ENCODE results near the gene RHOA. TPM values are rescaled to one million over a fixed set of nuclear protein-coding genes. Genes with fewer than 3 reads are reported as not detected.
A peak's percentile ranks its signal among the peaks of the same experiment; 100 is the strongest.

The RHOA gene
- total and polyA plus RNA-seq, 2 of the 13 experiments (the other 11 are each of a cell fraction or from before 2014, with no cell fraction given) = 131 to 177 TPM

DNA sequence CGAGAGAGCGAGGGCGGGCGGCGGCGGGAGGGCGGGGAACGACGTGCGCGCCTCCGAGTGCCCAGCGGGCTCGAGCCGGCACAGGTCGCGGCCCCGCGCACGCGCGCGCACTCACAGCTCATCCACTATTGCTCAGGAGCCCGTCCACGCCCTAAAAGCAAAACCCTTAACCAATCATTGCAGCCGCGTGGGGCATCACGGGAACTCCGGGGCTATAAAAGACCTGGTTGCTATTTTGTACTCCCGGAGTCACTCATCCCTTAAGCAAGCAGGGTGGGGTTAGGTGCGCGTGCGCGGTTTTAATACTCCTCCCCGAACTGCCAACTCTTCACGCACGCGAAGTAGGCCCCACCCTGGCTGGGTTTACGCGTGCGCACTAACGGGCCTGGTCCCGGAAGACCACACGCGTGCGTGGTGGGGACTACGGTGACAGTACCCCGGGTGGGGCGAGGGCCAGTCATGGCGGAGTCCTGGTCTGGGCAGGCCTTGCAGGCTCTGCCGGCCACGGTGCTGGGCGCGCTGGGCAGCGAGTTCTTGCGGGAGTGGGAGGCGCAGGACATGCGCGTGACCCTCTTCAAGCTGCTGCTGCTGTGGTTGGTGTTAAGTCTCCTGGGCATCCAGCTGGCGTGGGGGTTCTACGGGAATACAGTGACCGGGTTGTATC lies at the start of gene RHOA, which contains the start of gene TCTA (continued):
- TF ChIP-seq, protein P1, sequence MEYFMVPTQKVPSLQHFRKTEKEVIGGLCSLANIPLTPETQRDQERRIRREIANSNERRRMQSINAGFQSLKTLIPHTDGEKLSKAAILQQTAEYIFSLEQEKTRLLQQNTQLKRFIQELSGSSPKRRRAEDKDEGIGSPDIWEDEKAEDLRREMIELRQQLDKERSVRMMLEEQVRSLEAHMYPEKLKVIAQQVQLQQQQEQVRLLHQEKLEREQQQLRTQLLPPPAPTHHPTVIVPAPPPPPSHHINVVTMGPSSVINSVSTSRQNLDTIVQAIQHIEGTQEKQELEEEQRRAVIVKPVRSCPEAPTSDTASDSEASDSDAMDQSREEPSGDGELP (IDR thresholded peaks at IDR 0.05; ENCODE audit: borderline replicate concordance, low read depth) = no peak
- TF ChIP-seq ZNF816 (CRISPR knock-in tag; IDR thresholded peaks at IDR 0.05; ENCODE audit: borderline replicate concordance) (no peak), KLF11 (CRISPR knock-in tag; IDR thresholded peaks at IDR 0.05) (peak; percentile 87; the same call in 1 of the 2 replicates), MED8 (CRISPR knock-in tag; IDR thresholded peaks at IDR 0.05; ENCODE audit: insufficient replicate concordance) (peak; percentile 60), TCF7L2 (IDR thresholded peaks at IDR 0.05; ENCODE audit: low read depth, low read length) (no peak), ZNF768 (CRISPR knock-in tag; IDR thresholded peaks at IDR 0.05) (peak; percentile 67; the same call in 1 of the 2 replicates), ZSCAN12 (CRISPR knock-in tag; IDR thresholded peaks at IDR 0.05) (no peak), ZFYVE20 (CRISPR knock-in tag; IDR thresholded peaks at IDR 0.05; ENCODE audit: borderline replicate concordance, low read depth) (no peak), HBP1 (CRISPR knock-in tag; IDR thresholded peaks at IDR 0.05; ENCODE audit: low read depth) (no peak; the same call in 1 of the 2 replicates), STAG1 (CRISPR knock-in tag; IDR thresholded peaks at IDR 0.05) (no peak), MTA1 (CRISPR knock-in tag; IDR thresholded peaks at IDR 0.05; ENCODE audit: borderline replicate concordance) (peak; percentile 77; the same call in 1 of the 2 replicates), HNF4G (IDR thresholded peaks at IDR 0.05; ENCODE audit: borderline replicate concordance, low read depth, low read length) (no peak), HNF4G (CRISPR knock-in tag; IDR thresholded peaks at IDR 0.05; ENCODE audit: borderline replicate concordance, low read depth) (no peak), U2AF2 (IDR thresholded peaks at IDR 0.05; ENCODE audit: low read depth, low read length) (no peak), HIVEP1 (CRISPR knock-in tag; IDR thresholded peaks at IDR 0.05) (peak; percentile 85), ETV6 (CRISPR knock-in tag; conservative IDR thresholded peaks at IDR 0.05) (no peak; the same call in 1 of the 2 replicates), ZBTB14 (CRISPR knock-in tag; IDR thresholded peaks at IDR 0.05) (peak; percentile 97), BRCA1 (CRISPR knock-in tag; IDR thresholded peaks at IDR 0.05) (0 out of 2 replicates have a peak, but pooled peaks have one; percentile 21), PAX8 (CRISPR knock-in tag; IDR thresholded peaks at IDR 0.05; ENCODE audit: borderline replicate concordance) (0 out of 2 replicates have a peak, but pooled peaks have one; percentile 8), SNRNP70 (IDR thresholded peaks at IDR 0.05; ENCODE audit: low read depth, low read length) (no peak), SP140L (CRISPR knock-in tag; IDR thresholded peaks at IDR 0.05; ENCODE audit: borderline replicate concordance) (no peak), CENPT (CRISPR knock-in tag; IDR thresholded peaks at IDR 0.05; ENCODE audit: low read depth) (no peak; the same call in 1 of the 2 replicates)
- TF ChIP-seq, protein P2, sequence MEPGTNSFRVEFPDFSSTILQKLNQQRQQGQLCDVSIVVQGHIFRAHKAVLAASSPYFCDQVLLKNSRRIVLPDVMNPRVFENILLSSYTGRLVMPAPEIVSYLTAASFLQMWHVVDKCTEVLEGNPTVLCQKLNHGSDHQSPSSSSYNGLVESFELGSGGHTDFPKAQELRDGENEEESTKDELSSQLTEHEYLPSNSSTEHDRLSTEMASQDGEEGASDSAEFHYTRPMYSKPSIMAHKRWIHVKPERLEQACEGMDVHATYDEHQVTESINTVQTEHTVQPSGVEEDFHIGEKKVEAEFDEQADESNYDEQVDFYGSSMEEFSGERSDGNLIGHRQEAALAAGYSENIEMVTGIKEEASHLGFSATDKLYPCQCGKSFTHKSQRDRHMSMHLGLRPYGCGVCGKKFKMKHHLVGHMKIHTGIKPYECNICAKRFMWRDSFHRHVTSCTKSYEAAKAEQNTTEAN (CRISPR knock-in tag; conservative IDR thresholded peaks at IDR 0.05) = no peak
- TF ChIP-seq, protein P3, sequence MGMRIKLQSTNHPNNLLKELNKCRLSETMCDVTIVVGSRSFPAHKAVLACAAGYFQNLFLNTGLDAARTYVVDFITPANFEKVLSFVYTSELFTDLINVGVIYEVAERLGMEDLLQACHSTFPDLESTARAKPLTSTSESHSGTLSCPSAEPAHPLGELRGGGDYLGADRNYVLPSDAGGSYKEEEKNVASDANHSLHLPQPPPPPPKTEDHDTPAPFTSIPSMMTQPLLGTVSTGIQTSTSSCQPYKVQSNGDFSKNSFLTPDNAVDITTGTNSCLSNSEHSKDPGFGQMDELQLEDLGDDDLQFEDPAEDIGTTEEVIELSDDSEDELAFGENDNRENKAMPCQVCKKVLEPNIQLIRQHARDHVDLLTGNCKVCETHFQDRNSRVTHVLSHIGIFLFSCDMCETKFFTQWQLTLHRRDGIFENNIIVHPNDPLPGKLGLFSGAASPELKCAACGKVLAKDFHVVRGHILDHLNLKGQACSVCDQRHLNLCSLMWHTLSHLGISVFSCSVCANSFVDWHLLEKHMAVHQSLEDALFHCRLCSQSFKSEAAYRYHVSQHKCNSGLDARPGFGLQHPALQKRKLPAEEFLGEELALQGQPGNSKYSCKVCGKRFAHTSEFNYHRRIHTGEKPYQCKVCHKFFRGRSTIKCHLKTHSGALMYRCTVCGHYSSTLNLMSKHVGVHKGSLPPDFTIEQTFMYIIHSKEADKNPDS (CRISPR knock-in tag; IDR thresholded peaks at IDR 0.05) = peak; percentile 98
